OCI-LY3 (cell line): ENCODE measurements around the gene APOC1.

Source experiments
- H2AFZ ChIP-seq: fragments of 200-600, 300-600 bp; shearing (Covaris generic); 2 replicates; pipeline ENCODE4 v1.6.0; 2014; ENCODE audit warnings: antibody characterized with exemption, low read depth, low read length
- H3K27ac ChIP-seq: fragments of 200-600, 300-600 bp; sonication (generic); 2 replicates; pipeline ENCODE4 v1.5.1; 2014; ENCODE audit warnings: mild to moderate bottlenecking, low read length, moderate library complexity, mixed read lengths
- H3K27me3 ChIP-seq: fragments of 200-600, 300-600 bp; sonication (generic); 2 replicates; pipeline ENCODE4 v1.6.1; 2014; ENCODE audit warnings: low read depth, low read length, mixed read lengths
- H3K36me3 ChIP-seq: fragments of 200-600, 300-600 bp; sonication (generic); replicated peaks from 2 replicates; pipeline ENCODE3; 2014; ENCODE audit warnings: low read depth, low read length, mixed read lengths
- H3K4me1 ChIP-seq: fragments of 300-600, 200-600 bp; sonication (generic); 2 replicates; pipeline ENCODE4 v1.6.1; 2014; ENCODE audit warnings: low read length, mixed read lengths
- H3K4me2 ChIP-seq: fragments of 200-600, 300-600 bp; sonication (generic); 2 replicates; pipeline ENCODE4 v1.6.1; 2014; ENCODE audit warnings: low read length, mixed read lengths
- H3K4me3 ChIP-seq: fragments of 300-600, 200-600 bp; sonication (generic); 2 replicates; pipeline ENCODE4 v1.5.1; 2014; ENCODE audit warnings: antibody characterized with exemption, mild to moderate bottlenecking, low read length, moderate library complexity
- H3K79me2 ChIP-seq: fragments of 300-600, 200-600 bp; shearing (Covaris generic); 2 replicates; pipeline ENCODE4 v1.6.1; 2014; ENCODE audit warnings: mild to moderate bottlenecking, low read length, mixed read lengths
- H3K9ac ChIP-seq: fragments of 300-600, 200-600 bp; shearing (Covaris generic); 2 replicates; pipeline ENCODE4 v1.6.0; 2014; ENCODE audit warnings: mild to moderate bottlenecking, low read length, moderate library complexity
- H3K9me3 ChIP-seq: fragments of 200-600, 300-600 bp; shearing (Covaris generic); 2 replicates; pipeline ENCODE4 v1.6.1; 2014; ENCODE audit warnings: low read length, mixed read lengths; ENCODE audit not compliant: insufficient read depth
- H4K20me1 ChIP-seq: fragments of 200-600, 300-600 bp; sonication (generic); 2 replicates; pipeline ENCODE4 v1.6.1; 2016; ENCODE audit warnings: low read length, mixed read lengths; ENCODE audit not compliant: insufficient read depth
- EZH2phosphoT487 ChIP-seq: fragments of 200-600 bp; shearing (Covaris generic); IDR thresholded peaks from 2 replicates; pipeline ENCODE4 v1.6.1; 2018; ENCODE audit warnings: antibody characterized with exemption, mixed run types, low read depth
- TF ChIP-seq, protein P1 (sequence below): fragments of 200-600, 300-600 bp; sonication (generic); IDR thresholded peaks from 2 replicates; pipeline ENCODE4 v1.5.1; 2014; ENCODE audit warnings: antibody characterized with exemption, low read length, low read depth

The APOC1 gene

DNA sequence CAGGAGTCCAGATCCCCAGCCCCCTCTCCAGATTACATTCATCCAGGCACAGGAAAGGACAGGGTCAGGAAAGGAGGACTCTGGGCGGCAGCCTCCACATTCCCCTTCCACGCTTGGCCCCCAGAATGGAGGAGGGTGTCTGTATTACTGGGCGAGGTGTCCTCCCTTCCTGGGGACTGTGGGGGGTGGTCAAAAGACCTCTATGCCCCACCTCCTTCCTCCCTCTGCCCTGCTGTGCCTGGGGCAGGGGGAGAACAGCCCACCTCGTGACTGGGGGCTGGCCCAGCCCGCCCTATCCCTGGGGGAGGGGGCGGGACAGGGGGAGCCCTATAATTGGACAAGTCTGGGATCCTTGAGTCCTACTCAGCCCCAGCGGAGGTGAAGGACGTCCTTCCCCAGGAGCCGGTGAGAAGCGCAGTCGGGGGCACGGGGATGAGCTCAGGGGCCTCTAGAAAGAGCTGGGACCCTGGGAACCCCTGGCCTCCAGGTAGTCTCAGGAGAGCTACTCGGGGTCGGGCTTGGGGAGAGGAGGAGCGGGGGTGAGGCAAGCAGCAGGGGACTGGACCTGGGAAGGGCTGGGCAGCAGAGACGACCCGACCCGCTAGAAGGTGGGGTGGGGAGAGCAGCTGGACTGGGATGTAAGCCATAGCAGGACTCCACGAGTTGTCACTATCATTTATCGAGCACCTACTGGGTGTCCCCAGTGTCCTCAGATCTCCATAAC, 8.8 kb upstream of the APOC1 start, which contains the start of gene APOE:
APOE (plus strand) TSS at position 360 of the 724 bp plus-strand sequence. CDS start 829 bp downstream, outside the sequence.
- H4K20me1 ChIP-seq, result no peaks in the 10 kb centered on the region
- H3K36me3 ChIP-seq, result peaks cover 16% of the 10 kb centered on the region
- no peak within 1 kb of the TSS for H3K4me2 ChIP-seq
- TF ChIP-seq, protein P1, sequence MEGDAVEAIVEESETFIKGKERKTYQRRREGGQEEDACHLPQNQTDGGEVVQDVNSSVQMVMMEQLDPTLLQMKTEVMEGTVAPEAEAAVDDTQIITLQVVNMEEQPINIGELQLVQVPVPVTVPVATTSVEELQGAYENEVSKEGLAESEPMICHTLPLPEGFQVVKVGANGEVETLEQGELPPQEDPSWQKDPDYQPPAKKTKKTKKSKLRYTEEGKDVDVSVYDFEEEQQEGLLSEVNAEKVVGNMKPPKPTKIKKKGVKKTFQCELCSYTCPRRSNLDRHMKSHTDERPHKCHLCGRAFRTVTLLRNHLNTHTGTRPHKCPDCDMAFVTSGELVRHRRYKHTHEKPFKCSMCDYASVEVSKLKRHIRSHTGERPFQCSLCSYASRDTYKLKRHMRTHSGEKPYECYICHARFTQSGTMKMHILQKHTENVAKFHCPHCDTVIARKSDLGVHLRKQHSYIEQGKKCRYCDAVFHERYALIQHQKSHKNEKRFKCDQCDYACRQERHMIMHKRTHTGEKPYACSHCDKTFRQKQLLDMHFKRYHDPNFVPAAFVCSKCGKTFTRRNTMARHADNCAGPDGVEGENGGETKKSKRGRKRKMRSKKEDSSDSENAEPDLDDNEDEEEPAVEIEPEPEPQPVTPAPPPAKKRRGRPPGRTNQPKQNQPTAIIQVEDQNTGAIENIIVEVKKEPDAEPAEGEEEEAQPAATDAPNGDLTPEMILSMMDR, result no peak
- no peak for TF ChIP-seq EZH2phosphoT487
- no peaks in the 10 kb centered on the region for H3K79me2 ChIP-seq
- no peaks in the 10 kb centered on the region for H3K4me1 ChIP-seq
- H3K27me3 ChIP-seq, result no peaks in the 10 kb centered on the region
- no peak within 1 kb of the TSS for H3K9ac ChIP-seq
- no peak within 1 kb of the TSS for H3K27ac ChIP-seq
- H3K9me3 ChIP-seq, result no peaks in the 10 kb centered on the region
- no peak within 1 kb of the TSS for H3K4me3 ChIP-seq
- no peak within 1 kb of the TSS for H2AFZ ChIP-seq

DNA sequence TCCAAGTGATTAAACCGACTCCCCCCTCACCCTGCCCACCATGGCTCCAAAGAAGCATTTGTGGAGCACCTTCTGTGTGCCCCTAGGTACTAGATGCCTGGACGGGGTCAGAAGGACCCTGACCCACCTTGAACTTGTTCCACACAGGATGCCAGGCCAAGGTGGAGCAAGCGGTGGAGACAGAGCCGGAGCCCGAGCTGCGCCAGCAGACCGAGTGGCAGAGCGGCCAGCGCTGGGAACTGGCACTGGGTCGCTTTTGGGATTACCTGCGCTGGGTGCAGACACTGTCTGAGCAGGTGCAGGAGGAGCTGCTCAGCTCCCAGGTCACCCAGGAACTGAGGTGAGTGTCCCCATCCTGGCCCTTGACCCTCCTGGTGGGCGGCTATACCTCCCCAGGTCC, 6.8 kb upstream of the APOC1 start:
- H2AFZ ChIP-seq, result no peak overlapping the region
- no peak overlapping the region for H3K9ac ChIP-seq
- no peak overlapping the region for H3K4me2 ChIP-seq
- no peak for TF ChIP-seq EZH2phosphoT487
- TF ChIP-seq, protein P1, result no peak
- H3K79me2 ChIP-seq, result no peaks in the 10 kb centered on the region
- no peaks in the 10 kb centered on the region for H3K9me3 ChIP-seq
- H3K27ac ChIP-seq, result no peak overlapping the region
- H3K36me3 ChIP-seq, result peaks cover 7% of the 10 kb centered on the region
- no peaks in the 10 kb centered on the region for H4K20me1 ChIP-seq
- H3K4me3 ChIP-seq, result no peak overlapping the region
- peaks cover 2% of the 10 kb centered on the region; the same call in 1 of the 2 replicates for H3K27me3 ChIP-seq
- peaks cover 7% of the 10 kb centered on the region for H3K4me1 ChIP-seq

DNA sequence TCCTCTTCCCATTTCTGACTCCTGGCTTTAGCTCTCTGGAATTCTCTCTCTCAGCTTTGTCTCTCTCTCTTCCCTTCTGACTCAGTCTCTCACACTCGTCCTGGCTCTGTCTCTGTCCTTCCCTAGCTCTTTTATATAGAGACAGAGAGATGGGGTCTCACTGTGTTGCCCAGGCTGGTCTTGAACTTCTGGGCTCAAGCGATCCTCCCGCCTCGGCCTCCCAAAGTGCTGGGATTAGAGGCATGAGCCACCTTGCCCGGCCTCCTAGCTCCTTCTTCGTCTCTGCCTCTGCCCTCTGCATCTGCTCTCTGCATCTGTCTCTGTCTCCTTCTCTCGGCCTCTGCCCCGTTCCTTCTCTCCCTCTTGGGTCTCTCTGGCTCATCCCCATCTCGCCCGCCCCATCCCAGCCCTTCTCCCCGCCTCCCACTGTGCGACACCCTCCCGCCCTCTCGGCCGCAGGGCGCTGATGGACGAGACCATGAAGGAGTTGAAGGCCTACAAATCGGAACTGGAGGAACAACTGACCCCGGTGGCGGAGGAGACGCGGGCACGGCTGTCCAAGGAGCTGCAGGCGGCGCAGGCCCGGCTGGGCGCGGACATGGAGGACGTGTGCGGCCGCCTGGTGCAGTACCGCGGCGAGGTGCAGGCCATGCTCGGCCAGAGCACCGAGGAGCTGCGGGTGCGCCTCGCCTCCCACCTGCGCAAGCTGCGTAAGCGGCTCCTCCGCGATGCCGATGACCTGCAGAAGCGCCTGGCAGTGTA, 6.2 kb upstream of the APOC1 start:
- H3K27ac ChIP-seq, result no peak overlapping the region
- peaks cover 5% of the 10 kb centered on the region for H3K36me3 ChIP-seq
- no peak overlapping the region for H3K4me3 ChIP-seq
- no peaks in the 10 kb centered on the region for H3K79me2 ChIP-seq
- H3K4me1 ChIP-seq, result peaks cover 7% of the 10 kb centered on the region
- H2AFZ ChIP-seq, result no peak overlapping the region
- TF ChIP-seq EZH2phosphoT487, result no peak
- TF ChIP-seq, protein P1, result no peak
- H3K9me3 ChIP-seq, result no peaks in the 10 kb centered on the region
- no peak overlapping the region for H3K9ac ChIP-seq
- no peak overlapping the region for H3K4me2 ChIP-seq
- peaks cover 2% of the 10 kb centered on the region; the same call in 1 of the 2 replicates for H3K27me3 ChIP-seq
- H4K20me1 ChIP-seq, result no peaks in the 10 kb centered on the region

DNA sequence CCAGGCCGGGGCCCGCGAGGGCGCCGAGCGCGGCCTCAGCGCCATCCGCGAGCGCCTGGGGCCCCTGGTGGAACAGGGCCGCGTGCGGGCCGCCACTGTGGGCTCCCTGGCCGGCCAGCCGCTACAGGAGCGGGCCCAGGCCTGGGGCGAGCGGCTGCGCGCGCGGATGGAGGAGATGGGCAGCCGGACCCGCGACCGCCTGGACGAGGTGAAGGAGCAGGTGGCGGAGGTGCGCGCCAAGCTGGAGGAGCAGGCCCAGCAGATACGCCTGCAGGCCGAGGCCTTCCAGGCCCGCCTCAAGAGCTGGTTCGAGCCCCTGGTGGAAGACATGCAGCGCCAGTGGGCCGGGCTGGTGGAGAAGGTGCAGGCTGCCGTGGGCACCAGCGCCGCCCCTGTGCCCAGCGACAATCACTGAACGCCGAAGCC, 5.6 kb upstream of the APOC1 start:
- no peak overlapping the region for H2AFZ ChIP-seq
- H3K36me3 ChIP-seq, result peaks cover 5% of the 10 kb centered on the region
- no peak overlapping the region for H3K4me2 ChIP-seq
- no peak overlapping the region for H3K27ac ChIP-seq
- H3K9ac ChIP-seq, result no peak overlapping the region
- H3K4me1 ChIP-seq, result peaks cover 13% of the 10 kb centered on the region
- H3K79me2 ChIP-seq, result no peaks in the 10 kb centered on the region
- H3K4me3 ChIP-seq, result no peak overlapping the region
- H4K20me1 ChIP-seq, result no peaks in the 10 kb centered on the region
- H3K9me3 ChIP-seq, result no peaks in the 10 kb centered on the region
- no peak for TF ChIP-seq EZH2phosphoT487
- TF ChIP-seq, protein P1, result no peak
- peaks cover 2% of the 10 kb centered on the region; the same call in 1 of the 2 replicates for H3K27me3 ChIP-seq
